ENCODE results near the gene BRPF1. TPM values are rescaled to one million over a fixed set of nuclear protein-coding genes. Genes with fewer than 3 reads are reported as not detected.

The BRPF1 gene
- total and polyA plus RNA-seq, 2 donors (not counting 1 experiment from before 2014, with no cell fraction given): 4.1 to 12.2 TPM

- no peak overlapping the region for H3K4me3 ChIP-seq (replicated peaks in 1 of 4; ENCODE audit: control extremely low read depth in 1 of 4, insufficient read depth in 1 of 4, low read depth in 3 of 4, low read length in 4 of 4)
These were observed 16.4 kb upstream of the BRPF1 start for GRCh38 chr3:9715136-9715535.

GRCh38 chr3:9715764-9716437, 15.6 kb upstream of the BRPF1 start:
- Histone ChIP-seq H3K9me3 (ENCODE audit: control insufficient read depth, insufficient read depth, low read depth, low read length) (no peaks in the 10 kb centered on the region), H4K20me1 (ENCODE audit: control insufficient read depth, extremely low read depth, insufficient read depth, low read length) (no peaks in the 10 kb centered on the region), H3K9ac (ENCODE audit: insufficient read depth, low read length) (no peak overlapping the region), H3K4me3 (replicated peaks in 1 of 4; ENCODE audit: control extremely low read depth in 1 of 4, insufficient read depth in 1 of 4, low read depth in 3 of 4, low read length in 4 of 4) (no peak overlapping the region), H2AFZ (ENCODE audit: low read length) (no peak overlapping the region), H3K27ac (ENCODE audit: insufficient read depth, low read length) (no peak overlapping the region), H3K79me2 (ENCODE audit: control insufficient read depth, insufficient read depth, low read length) (no peaks in the 10 kb centered on the region), H3K36me3 (ENCODE audit: control insufficient read depth, insufficient read depth, low read length) (no peaks in the 10 kb centered on the region), H3K4me1 (ENCODE audit: control insufficient read depth, extremely low read depth, insufficient read depth, low read length) (peaks cover 2% of the 10 kb centered on the region), H3K4me2 (ENCODE audit: extremely low read depth, insufficient read depth, low read length) (no peak overlapping the region), H3K27me3 (ENCODE audit: control insufficient read depth, insufficient read depth, low read length) (peaks cover 5% of the 10 kb centered on the region)
- TF ChIP-seq CTCF (conservative IDR thresholded peaks at IDR 0.05 in 1 of 2, IDR thresholded peaks at IDR 0.05 in 1 of 2; ENCODE audit: low read depth in 1 of 2, low read length in 2 of 2): peak; percentile 93 to 95
- no peak for TF ChIP-seq EZH2 (IDR thresholded peaks at IDR 0.05; ENCODE audit: low read length, missing control alignments)
- peak; percentile 87 to 88 for DNase-seq (ENCODE audit: low read depth in 2 of 2)

More at GRCh38 chr3:9715136-9715535, 16.4 kb upstream of the BRPF1 start:
- Histone ChIP-seq H3K27ac (ENCODE audit: insufficient read depth, low read length) (no peak overlapping the region), H3K9ac (ENCODE audit: insufficient read depth, low read length) (no peak overlapping the region), H3K79me2 (ENCODE audit: control insufficient read depth, insufficient read depth, low read length) (no peaks in the 10 kb centered on the region), H2AFZ (ENCODE audit: low read length) (no peak overlapping the region), H4K20me1 (ENCODE audit: control insufficient read depth, extremely low read depth, insufficient read depth, low read length) (no peaks in the 10 kb centered on the region), H3K4me2 (ENCODE audit: extremely low read depth, insufficient read depth, low read length) (no peak overlapping the region), H3K27me3 (ENCODE audit: control insufficient read depth, insufficient read depth, low read length) (peaks cover 5% of the 10 kb centered on the region), H3K9me3 (ENCODE audit: control insufficient read depth, insufficient read depth, low read depth, low read length) (no peaks in the 10 kb centered on the region), H3K4me1 (ENCODE audit: control insufficient read depth, extremely low read depth, insufficient read depth, low read length) (peaks cover 2% of the 10 kb centered on the region), H3K36me3 (ENCODE audit: control insufficient read depth, insufficient read depth, low read length) (no peaks in the 10 kb centered on the region)
- TF ChIP-seq CTCF (conservative IDR thresholded peaks at IDR 0.05 in 1 of 2, IDR thresholded peaks at IDR 0.05 in 1 of 2; ENCODE audit: low read depth in 1 of 2, low read length in 2 of 2) (no peak), EZH2 (IDR thresholded peaks at IDR 0.05; ENCODE audit: low read length, missing control alignments) (no peak)
- DNase-seq (ENCODE audit: low read depth in 2 of 2): no peak

DNA sequence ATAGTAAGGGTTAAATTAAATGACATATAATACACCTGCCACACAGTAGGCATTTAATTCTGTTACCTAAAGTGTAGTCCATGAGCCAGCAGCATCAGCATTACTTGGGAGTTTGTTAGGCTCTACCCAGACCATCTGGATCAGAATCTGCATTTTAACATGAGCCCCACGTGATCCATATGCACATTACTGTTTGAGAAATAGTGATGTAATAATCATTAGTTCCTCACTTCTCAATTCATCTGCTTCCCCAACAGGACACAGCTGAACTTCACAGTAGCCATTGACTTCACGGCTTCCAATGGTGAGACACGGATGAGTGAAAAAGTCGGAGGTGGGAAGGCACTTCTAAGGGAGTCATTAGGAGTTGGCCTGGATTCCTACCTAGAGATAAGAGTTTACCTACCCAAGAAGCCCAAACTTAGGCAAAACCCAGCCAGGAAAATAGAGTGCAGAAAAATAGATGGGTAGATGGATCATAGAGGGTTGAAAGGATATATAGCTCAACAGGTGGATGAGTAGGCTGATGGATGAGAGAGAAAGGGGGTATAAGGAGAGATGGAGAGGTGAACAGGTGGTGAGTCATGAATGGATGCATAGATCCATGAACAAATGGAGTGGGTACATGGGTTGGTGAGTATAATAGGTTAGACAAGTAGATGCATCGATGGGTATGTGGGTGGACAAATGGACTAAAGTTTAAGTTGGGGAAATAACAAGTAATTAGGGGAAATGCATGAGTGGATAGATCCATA, 14.6 kb upstream of the BRPF1 start:
- H3K79me2 ChIP-seq (ENCODE audit: control insufficient read depth, insufficient read depth, low read length): no peaks in the 10 kb centered on the region
- TF ChIP-seq CTCF (conservative IDR thresholded peaks at IDR 0.05 in 1 of 2, IDR thresholded peaks at IDR 0.05 in 1 of 2; ENCODE audit: low read depth in 1 of 2, low read length in 2 of 2) (no peak), EZH2 (IDR thresholded peaks at IDR 0.05; ENCODE audit: low read length, missing control alignments) (no peak)
- H3K27ac ChIP-seq (ENCODE audit: insufficient read depth, low read length): no peak overlapping the region
- no peak overlapping the region for H3K4me3 ChIP-seq (replicated peaks in 1 of 4; ENCODE audit: control extremely low read depth in 1 of 4, insufficient read depth in 1 of 4, low read depth in 3 of 4, low read length in 4 of 4)
- H3K36me3 ChIP-seq (ENCODE audit: control insufficient read depth, insufficient read depth, low read length): no peaks in the 10 kb centered on the region
- H3K4me2 ChIP-seq (ENCODE audit: extremely low read depth, insufficient read depth, low read length): no peak overlapping the region
- DNase-seq (ENCODE audit: low read depth in 2 of 2): no peak
- peaks cover 5% of the 10 kb centered on the region for H3K27me3 ChIP-seq (ENCODE audit: control insufficient read depth, insufficient read depth, low read length)
- no peaks in the 10 kb centered on the region for H4K20me1 ChIP-seq (ENCODE audit: control insufficient read depth, extremely low read depth, insufficient read depth, low read length)
- H3K4me1 ChIP-seq (ENCODE audit: control insufficient read depth, extremely low read depth, insufficient read depth, low read length): peaks cover 2% of the 10 kb centered on the region
- no peak overlapping the region for H2AFZ ChIP-seq (ENCODE audit: low read length)
- H3K9ac ChIP-seq (ENCODE audit: insufficient read depth, low read length): no peak overlapping the region
- no peaks in the 10 kb centered on the region for H3K9me3 ChIP-seq (ENCODE audit: control insufficient read depth, insufficient read depth, low read depth, low read length)
